ENCODE measurements around the gene SENP2.

The SENP2 gene

GRCh38 chr3:185584686-185585085, 1.4 kb upstream of the SENP2 start:
- FAIRE-seq (no peak), DNase-seq (ENCODE audit: insufficient read length, low spot score) (no peak)
- TF ChIP-seq, protein P1, sequence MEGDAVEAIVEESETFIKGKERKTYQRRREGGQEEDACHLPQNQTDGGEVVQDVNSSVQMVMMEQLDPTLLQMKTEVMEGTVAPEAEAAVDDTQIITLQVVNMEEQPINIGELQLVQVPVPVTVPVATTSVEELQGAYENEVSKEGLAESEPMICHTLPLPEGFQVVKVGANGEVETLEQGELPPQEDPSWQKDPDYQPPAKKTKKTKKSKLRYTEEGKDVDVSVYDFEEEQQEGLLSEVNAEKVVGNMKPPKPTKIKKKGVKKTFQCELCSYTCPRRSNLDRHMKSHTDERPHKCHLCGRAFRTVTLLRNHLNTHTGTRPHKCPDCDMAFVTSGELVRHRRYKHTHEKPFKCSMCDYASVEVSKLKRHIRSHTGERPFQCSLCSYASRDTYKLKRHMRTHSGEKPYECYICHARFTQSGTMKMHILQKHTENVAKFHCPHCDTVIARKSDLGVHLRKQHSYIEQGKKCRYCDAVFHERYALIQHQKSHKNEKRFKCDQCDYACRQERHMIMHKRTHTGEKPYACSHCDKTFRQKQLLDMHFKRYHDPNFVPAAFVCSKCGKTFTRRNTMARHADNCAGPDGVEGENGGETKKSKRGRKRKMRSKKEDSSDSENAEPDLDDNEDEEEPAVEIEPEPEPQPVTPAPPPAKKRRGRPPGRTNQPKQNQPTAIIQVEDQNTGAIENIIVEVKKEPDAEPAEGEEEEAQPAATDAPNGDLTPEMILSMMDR (IDR thresholded peaks at IDR 0.05; ENCODE audit: insufficient read depth, missing control alignments), result no peak

- TF ChIP-seq, protein P1 (IDR thresholded peaks at IDR 0.05; ENCODE audit: insufficient read depth, missing control alignments), result no peak
- DNase-seq (ENCODE audit: insufficient read length, low spot score) (no peak), FAIRE-seq (no peak)
These were observed 607 bp upstream of the SENP2 start for GRCh38 chr3:185585518-185585858.

GRCh38 chr3:185586686-185587039, 568 bp downstream of the SENP2 start:
- DNase-seq (ENCODE audit: insufficient read length, low spot score), result no peak

GRCh38 chr3:185594073-185594472, 8.0 kb downstream of the SENP2 start:
- FAIRE-seq (no peak), DNase-seq (ENCODE audit: insufficient read length, low spot score) (no peak)
- TF ChIP-seq, protein P1 (IDR thresholded peaks at IDR 0.05; ENCODE audit: insufficient read depth, missing control alignments), result no peak

More at GRCh38 chr3:185586686-185587039, 568 bp downstream of the SENP2 start:
- TF ChIP-seq, protein P1 (IDR thresholded peaks at IDR 0.05; ENCODE audit: insufficient read depth, missing control alignments), result no peak
- FAIRE-seq, result no peak

DNA sequence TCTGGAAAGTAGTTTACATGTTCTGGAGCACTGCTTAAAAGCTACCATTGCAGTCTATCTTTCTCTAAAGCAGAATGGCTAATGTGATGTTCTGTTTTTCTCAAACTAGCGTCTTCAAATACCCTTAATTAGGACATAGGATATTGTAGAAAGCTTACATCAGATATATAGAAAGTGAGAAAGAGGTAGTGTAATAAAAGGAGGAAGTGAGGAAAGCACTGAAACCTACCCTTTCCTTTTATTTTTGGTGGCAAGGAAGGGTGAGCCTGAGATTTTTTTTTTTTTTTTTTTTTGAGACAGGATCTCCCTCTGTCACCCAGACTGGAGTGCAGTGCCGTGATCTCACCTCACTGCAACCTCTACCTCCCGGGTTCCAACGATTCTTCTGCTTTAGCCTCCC, 9.4 kb downstream of the SENP2 start:
- no peak for FAIRE-seq

GRCh38 chr3:185605566-185605965, 19.5 kb downstream of the SENP2 start:
- DNase-seq (ENCODE audit: insufficient read length, low spot score) (no peak), FAIRE-seq (no peak)
- TF ChIP-seq, protein P1 (IDR thresholded peaks at IDR 0.05; ENCODE audit: insufficient read depth, missing control alignments), result no peak

More for the DNA sequence above, 9.4 kb downstream of the SENP2 start:
- DNase-seq (ENCODE audit: insufficient read length, low spot score), result no peak
- TF ChIP-seq, protein P1 (IDR thresholded peaks at IDR 0.05; ENCODE audit: insufficient read depth, missing control alignments), result no peak

DNA sequence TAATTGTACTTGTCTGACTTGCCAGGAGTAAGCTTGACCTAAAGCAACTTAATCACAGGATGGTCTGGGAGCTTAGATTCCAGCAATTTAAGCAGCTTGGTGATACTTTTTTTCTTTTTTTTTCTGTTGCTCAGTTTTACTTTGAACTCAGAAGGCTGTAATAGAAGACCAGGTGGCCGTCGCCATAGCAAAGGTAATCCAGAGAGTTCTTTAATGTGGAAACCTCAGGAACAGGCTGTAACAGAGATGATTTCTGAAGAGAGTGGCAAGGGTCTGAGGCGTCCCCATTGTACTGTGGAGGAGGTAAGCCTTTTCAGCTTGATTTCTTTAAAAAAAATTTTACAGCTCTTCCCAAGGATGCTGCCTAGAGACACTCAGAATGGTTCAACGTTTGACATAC, 20.1 kb downstream of the SENP2 start:
- no peak for DNase-seq (ENCODE audit: insufficient read length, low spot score)
- TF ChIP-seq, protein P1 (IDR thresholded peaks at IDR 0.05; ENCODE audit: insufficient read depth, missing control alignments), result no peak
- no peak for FAIRE-seq

Measured in D721Med (cell line).